ENCODE results near the gene SSC5D. TPM values are rescaled to one million over a fixed set of nuclear protein-coding genes. Genes with fewer than 3 reads are reported as not detected.

The SSC5D gene
- total RNA-seq, 1 donor from 2014 or later, result 3.7 TPM

- Histone ChIP-seq H3K27ac (replicated peaks) (peak overlapping the region; percentile 96), H3K9me3 (replicated peaks) (no peaks in the 10 kb centered on the region), H3K4me3 (peak overlapping the region; percentile 30), H3K27me3 (ENCODE audit: low read depth) (peaks cover 11% of the 10 kb centered on the region), H3K4me1 (peaks cover 54% of the 10 kb centered on the region), H3K36me3 (no peaks in the 10 kb centered on the region)
- TF ChIP-seq CTCF (IDR thresholded peaks at IDR 0.05; ENCODE audit: borderline replicate concordance), result no peak
- DNase-seq, result peak; percentile 85
- intact Hi-C loops (cut with micrococcal nuclease), result no loop called here
Observed at GRCh38 chr19:55546822-55547614, 58.8 kb downstream of the SSC5D start.

GRCh38 chr19:55549500-55550320, 61.5 kb downstream of the SSC5D start:
- H3K36me3 ChIP-seq, result no peaks in the 10 kb centered on the region
- peak overlapping the region; percentile 69 for H3K27ac ChIP-seq (replicated peaks)
- H3K27me3 ChIP-seq (ENCODE audit: low read depth), result peaks cover 11% of the 10 kb centered on the region
- intact Hi-C loops (cut with micrococcal nuclease), result no loop called here
- H3K9me3 ChIP-seq (replicated peaks), result no peaks in the 10 kb centered on the region
- H3K4me1 ChIP-seq, result peaks cover 50% of the 10 kb centered on the region
- DNase-seq, result no peak
- peak overlapping the region; percentile 48 for H3K4me3 ChIP-seq
- TF ChIP-seq CTCF (IDR thresholded peaks at IDR 0.05; ENCODE audit: borderline replicate concordance), result peak; percentile 20

- H3K4me3 ChIP-seq, result peak overlapping the region; percentile 48
Observed at GRCh38 chr19:55550321-55550650, 62.0 kb downstream of the SSC5D start.

GRCh38 chr19:55552206-55552605, 64.0 kb downstream of the SSC5D start:
- Histone ChIP-seq H3K4me3 (no peak overlapping the region), H3K4me1 (peaks cover 26% of the 10 kb centered on the region), H3K27ac (replicated peaks) (no peak overlapping the region), H3K9me3 (replicated peaks) (no peaks in the 10 kb centered on the region), H3K36me3 (no peaks in the 10 kb centered on the region), H3K27me3 (ENCODE audit: low read depth) (peaks cover 9% of the 10 kb centered on the region)
- DNase-seq, result no peak
- TF ChIP-seq CTCF (IDR thresholded peaks at IDR 0.05; ENCODE audit: borderline replicate concordance), result no peak
- intact Hi-C loops (cut with micrococcal nuclease), result no loop called here

More at GRCh38 chr19:55550321-55550650, 62.0 kb downstream of the SSC5D start:
- no peak for DNase-seq
- Histone ChIP-seq H3K27ac (replicated peaks) (no peak overlapping the region), H3K4me1 (peaks cover 45% of the 10 kb centered on the region), H3K9me3 (replicated peaks) (no peaks in the 10 kb centered on the region), H3K27me3 (ENCODE audit: low read depth) (peaks cover 11% of the 10 kb centered on the region), H3K36me3 (no peaks in the 10 kb centered on the region)
- intact Hi-C loops (cut with micrococcal nuclease), result no loop called here
- TF ChIP-seq CTCF (IDR thresholded peaks at IDR 0.05; ENCODE audit: borderline replicate concordance), result no peak

GRCh38 chr19:55552620-55553019, 64.4 kb downstream of the SSC5D start:
- H3K27ac ChIP-seq (replicated peaks), result no peak overlapping the region
- TF ChIP-seq CTCF (IDR thresholded peaks at IDR 0.05; ENCODE audit: borderline replicate concordance), result no peak
- H3K36me3 ChIP-seq, result no peaks in the 10 kb centered on the region
- peaks cover 21% of the 10 kb centered on the region for H3K4me1 ChIP-seq
- intact Hi-C loops (cut with micrococcal nuclease), result no loop called here
- H3K4me3 ChIP-seq, result no peak overlapping the region
- H3K27me3 ChIP-seq (ENCODE audit: low read depth), result peaks cover 5% of the 10 kb centered on the region
- DNase-seq, result no peak
- H3K9me3 ChIP-seq (replicated peaks), result no peaks in the 10 kb centered on the region
